Measurements from ENCODE around the gene ATP8B1. TPM values are rescaled to one million over a fixed set of nuclear protein-coding genes. Genes with fewer than 3 reads are reported as not detected.

The ATP8B1 gene
- total and polyA plus RNA-seq, 10 donors = 1.0 to 22.0 (median 12.7) TPM

- TF ChIP-seq CTCF (IDR thresholded peaks at IDR 0.05 in 8 of 11, conservative IDR thresholded peaks at IDR 0.05 in 3 of 11) = no peak
- TF ChIP-seq POLR2AphosphoS5 (IDR thresholded peaks at IDR 0.05) = no peak
- no peak for TF ChIP-seq POLR2A (IDR thresholded peaks at IDR 0.05)
- Histone ChIP-seq H3K9me3 (peaks cover 0 to 12% (median 7%) of the 10 kb centered on the region in 8 donors), H3K27me3 (replicated peaks in 1 of 7) (no peaks in the 10 kb centered on the region), H3K27ac (no peak overlapping the region), H3K36me3 (peaks cover 0 to 9% (median 0%) of the 10 kb centered on the region in 6 donors), H3K4me3 (no peak overlapping the region), H3K4me1 (peaks cover 0 to 20% (median 14%) of the 10 kb centered on the region in 6 donors)
- intact Hi-C loops (cut with DNase I; ENCODE audit: low total_unique reads) = no loop called here
- 87 to 93% (median 91%) methylated on average over 5 of the region's 5 CpGs for WGBS, 5 donors
- no peak for DNase-seq
Observed at GRCh38 chr18:57744211-57744694, 58.9 kb downstream of the ATP8B1 start.

GRCh38 chr18:57743008-57743407 lies 60.1 kb downstream of the ATP8B1 start:
- peaks cover 0 to 16% (median 0%) of the 10 kb centered on the region in 6 donors for H3K36me3 ChIP-seq
- H3K4me1 ChIP-seq = peaks cover 0 to 11% (median 4%) of the 10 kb centered on the region in 6 donors
- no peak overlapping the region for H3K27ac ChIP-seq
- peaks cover 0 to 12% (median 7%) of the 10 kb centered on the region in 8 donors for H3K9me3 ChIP-seq
- intact Hi-C loops (cut with DNase I; ENCODE audit: low total_unique reads) = no loop called here
- no peak overlapping the region for H3K4me3 ChIP-seq
- no peak for DNase-seq
- 89 to 97% (median 93%) methylated on average over 3 of the region's 3 CpGs for WGBS, 5 donors
- H3K27me3 ChIP-seq (replicated peaks in 1 of 7) = no peaks in the 10 kb centered on the region
- TF ChIP-seq CTCF (IDR thresholded peaks at IDR 0.05 in 8 of 11, conservative IDR thresholded peaks at IDR 0.05 in 3 of 11) = no peak
- TF ChIP-seq POLR2A (IDR thresholded peaks at IDR 0.05) = no peak
- TF ChIP-seq POLR2AphosphoS5 (IDR thresholded peaks at IDR 0.05) = no peak

GRCh38 chr18:57741273-57741672 lies 61.8 kb downstream of the ATP8B1 start:
- Histone ChIP-seq H3K27ac (no peak overlapping the region), H3K27me3 (replicated peaks in 1 of 7) (no peaks in the 10 kb centered on the region), H3K9me3 (peaks cover 0 to 12% (median 7%) of the 10 kb centered on the region in 8 donors), H3K36me3 (peaks cover 0 to 22% (median 0%) of the 10 kb centered on the region in 6 donors), H3K4me3 (no peak overlapping the region), H3K4me1 (peaks cover 0 to 16% (median 5%) of the 10 kb centered on the region in 6 donors)
- intact Hi-C loops (cut with DNase I; ENCODE audit: low total_unique reads) = no loop called here
- no peak for DNase-seq
- TF ChIP-seq POLR2A (IDR thresholded peaks at IDR 0.05) (no peak), CTCF (IDR thresholded peaks at IDR 0.05 in 8 of 11, conservative IDR thresholded peaks at IDR 0.05 in 3 of 11) (no peak), POLR2AphosphoS5 (IDR thresholded peaks at IDR 0.05) (no peak)
- WGBS, 5 donors = 65 to 97% (median 94%) methylated on average over 2 of the region's 2 CpGs

- intact Hi-C loops (cut with DNase I; ENCODE audit: low total_unique reads) = no loop called here
- WGBS, 5 donors = 77 to 92% (median 85%) methylated on average over 7 of the region's 7 CpGs
- peaks cover 0 to 16% (median 5%) of the 10 kb centered on the region in 6 donors for H3K4me1 ChIP-seq
- TF ChIP-seq POLR2AphosphoS5 (IDR thresholded peaks at IDR 0.05) (no peak), CTCF (IDR thresholded peaks at IDR 0.05 in 8 of 11, conservative IDR thresholded peaks at IDR 0.05 in 3 of 11) (no peak), POLR2A (IDR thresholded peaks at IDR 0.05) (no peak)
- H3K27me3 ChIP-seq (replicated peaks in 1 of 7) = no peaks in the 10 kb centered on the region
- peaks cover 0 to 31% (median 0%) of the 10 kb centered on the region in 6 donors for H3K36me3 ChIP-seq
- no peak overlapping the region for H3K27ac ChIP-seq
- H3K9me3 ChIP-seq = peaks cover 0 to 16% (median 7%) of the 10 kb centered on the region in 8 donors
- no peak for DNase-seq
- no peak overlapping the region for H3K4me3 ChIP-seq
Observed at GRCh38 chr18:57738078-57738477, 65.0 kb downstream of the ATP8B1 start.

Measured in spleen (tissue), 11 donors.